HCT116 (cell line): Measurements from ENCODE around the gene PPM1F. TPM values are rescaled to one million over a fixed set of nuclear protein-coding genes. Genes with fewer than 3 reads are reported as not detected.

Source experiments
- ATAC-seq: fragments of 200-7000 bp; cut with Tn5 transposase; 2 replicates; pipeline ENCODE4 v1.9.1; 2020; ENCODE audit warnings: mild to moderate bottlenecking, moderate library complexity
- BruUV-seq: library from RNA; stranded (reverse); fragments of 400-500 nt; replicated peaks from 2 replicates; lab custom pipeline; 2021; lab: Mats Ljungman, UMichigan
- CTCF ChIA-PET: fragments of 300-600 bp; sonication (Branson Sonifier 250); formaldehyde crosslinking; loops from one replicate; lab custom pipeline; 2021; ENCODE audit warnings: antibody characterized with exemption; lab: Charles Lee
- POLR2A ChIA-PET: fragments of 300-600, 350-600 bp; sonication (Branson Sonifier 250); formaldehyde crosslinking; loops from one replicate; lab custom pipeline; 2021; ENCODE audit warnings: antibody characterized with exemption; lab: Charles Lee
- RAD21 ChIA-PET, 2 experiments: fragments of 300-600 bp; sonication (Branson Sonifier 250); formaldehyde crosslinking; loops; one replicate each; lab custom pipeline; 2023; ENCODE audit warnings: low total read pairs in 2 of 2; ENCODE audit not compliant: uncharacterized antibody in 2 of 2, unreplicated experiment in 2 of 2, low non-redundant PET in 1 of 2; lab: Charles Lee
- DNase-seq: peaks from one replicate; pipeline ENCODE4 v3.0.0-alpha.2; 2010; ENCODE audit warnings: low read depth, low spot score
- H2AFZ ChIP-seq: fragments of 200-600 bp; shearing (Covaris generic), sonication (generic); 2 replicates; pipeline ENCODE4 v1.6.1; 2017; ENCODE audit warnings: low read depth, mixed run types, mixed read lengths, antibody characterized with exemption, low read length; ENCODE audit not compliant: poor library complexity, severe bottlenecking
- H3K27ac ChIP-seq: 2 replicates; pipeline ENCODE4 v1.5.1; 2012; ENCODE audit warnings: low read depth, low read length
- H3K27me3 ChIP-seq: fragments of 200-600 bp; sonication (generic); 2 replicates; pipeline ENCODE4 v1.6.1; 2016; ENCODE audit warnings: mixed run types, low read length, mixed read lengths; ENCODE audit not compliant: insufficient read depth
- H3K36me3 ChIP-seq, 2 experiments: fragments of 200-500 bp in 1 of 2; fragments of 200-600 bp in 1 of 2; sonication (Bioruptor generic) in 1 of 2; sonication (generic) in 1 of 2; 2 replicates each; pipeline versions ENCODE4 v1.5.1 to v1.6.1; 2014 to 2016; ENCODE audit warnings: low read length in 2 of 2, inconsistent platforms in 1 of 2, mixed read lengths in 1 of 2, mixed run types in 1 of 2; ENCODE audit not compliant: insufficient read depth in 2 of 2, control insufficient read depth in 1 of 2
- H3K4me1 ChIP-seq, 2 experiments: fragments of 200-600 bp in 1 of 2; sonication (generic) in 1 of 2; 2 replicates each; pipeline versions ENCODE4 v1.5.1 to v1.6.1; 2012 to 2017; ENCODE audit warnings: low read length in 2 of 2, inconsistent platforms in 1 of 2, mild to moderate bottlenecking in 1 of 2, mixed read lengths in 1 of 2, mixed run types in 1 of 2, moderate library complexity in 1 of 2; ENCODE audit not compliant: insufficient read depth in 2 of 2, control insufficient read depth in 1 of 2
- H3K4me2 ChIP-seq: fragments of 200-600 bp; sonication (generic); 2 replicates; pipeline ENCODE4 v1.6.1; 2017; ENCODE audit warnings: mixed run types, low read length, mixed read lengths
- H3K4me3 ChIP-seq, 2 experiments: fragments of 200-600 bp in 1 of 2; sonication (generic) in 1 of 2; replicated peaks in 1 of 2; 2 replicates each; pipeline ENCODE4 v1.5.1; 2011 to 2016; ENCODE audit warnings: low read length in 2 of 2, control low read depth in 1 of 2, low read depth in 1 of 2, mild to moderate bottlenecking in 1 of 2, mixed read lengths in 1 of 2, mixed run types in 1 of 2
- H3K79me2 ChIP-seq: fragments of 200-600 bp; sonication (generic); 2 replicates; pipeline ENCODE4 v1.6.1; 2017; ENCODE audit warnings: mild to moderate bottlenecking, mixed run types, low read length, moderate library complexity, mixed read lengths; ENCODE audit not compliant: insufficient read depth
- H3K9ac ChIP-seq: fragments of 200-600 bp; sonication (generic); 2 replicates; pipeline ENCODE4 v1.6.1; 2016; ENCODE audit warnings: low read length, mixed read lengths
- H3K9me2 ChIP-seq: fragments of 200-600 bp; sonication (generic), shearing (Covaris generic); 2 replicates; pipeline ENCODE4 v1.6.1; 2017; ENCODE audit warnings: mixed run types, mild to moderate bottlenecking, moderate library complexity; ENCODE audit not compliant: insufficient read depth
- H3K9me3 ChIP-seq, 2 experiments: fragments of 200-500 bp in 1 of 2; fragments of 200-600 bp in 1 of 2; sonication (Bioruptor generic) in 1 of 2; sonication (generic) in 1 of 2; 2 replicates each; pipeline ENCODE4 v1.6.1; 2014 to 2017; ENCODE audit warnings: low read length in 2 of 2, mixed read lengths in 2 of 2, inconsistent platforms in 1 of 2, low read depth in 1 of 2, mild to moderate bottlenecking in 1 of 2, mixed run types in 1 of 2, moderate library complexity in 1 of 2; ENCODE audit not compliant: control insufficient read depth in 1 of 2, insufficient read depth in 1 of 2
- H4K20me1 ChIP-seq: fragments of 200-600 bp; sonication (generic), shearing (Covaris generic); 2 replicates; pipeline ENCODE4 v1.6.1; 2017; ENCODE audit warnings: mixed run types, mild to moderate bottlenecking, moderate library complexity; ENCODE audit not compliant: insufficient read depth
- CEBPB ChIP-seq: IDR thresholded peaks from 2 replicates; pipeline ENCODE4 v1.6.1; 2012; ENCODE audit warnings: low read depth
- EGR1 ChIP-seq: IDR thresholded peaks from 2 replicates; pipeline ENCODE4 v1.6.1; 2012; ENCODE audit warnings: low read depth
- FOSL1 ChIP-seq: IDR thresholded peaks from 2 replicates; pipeline ENCODE4 v1.6.1; 2012; ENCODE audit warnings: low read depth
- POLR2A ChIP-seq: IDR thresholded peaks from 2 replicates; pipeline ENCODE4 v1.7.0; 2011; ENCODE audit warnings: borderline replicate concordance; ENCODE audit not compliant: insufficient read depth, insufficient read length; ENCODE audit errors: extremely low read depth
- SP1 ChIP-seq: IDR thresholded peaks from 2 replicates; pipeline ENCODE4 v1.6.1; 2012; ENCODE audit warnings: low read depth
- TCF7L2 ChIP-seq: IDR thresholded peaks from 2 replicates; pipeline ENCODE4 v1.7.0; 2011; ENCODE audit warnings: borderline replicate concordance, inconsistent platforms; ENCODE audit not compliant: insufficient read depth, insufficient read length; ENCODE audit errors: extremely low read depth
- ZNF274 ChIP-seq: fragments of 200-500 bp; sonication (Bioruptor generic); IDR thresholded peaks from 2 replicates; pipeline ENCODE4 v1.6.1; 2014; ENCODE audit warnings: mild to moderate bottlenecking, low read depth, low read length, inconsistent platforms
- intact Hi-C: fragments of 100-400 bp; cut with micrococcal nuclease; formaldehyde crosslinking; loops from 2 replicates; pipeline ENCODE4 v1.10.0; 2022
- total RNA-seq: library from RNA; stranded (reverse); gene quantifications from one replicate; pipeline ENCODE4 v1.2.1, GENCODE V29; 2021; ENCODE audit not compliant: unreplicated experiment
- TF ChIP-seq, protein P1 (sequence below), 3 experiments: fragments of 200-600 bp in 1 of 3; sonication (generic) in 1 of 3; IDR thresholded peaks in 2 of 3; conservative IDR thresholded peaks in 1 of 3; 2 replicates each; pipeline ENCODE4 v1.5.1; 2012 to 2017; ENCODE audit warnings: low read depth in 2 of 3, low read length in 2 of 3, antibody characterized with exemption in 1 of 3, borderline replicate concordance in 1 of 3, control low read depth in 1 of 3, mild to moderate bottlenecking in 1 of 3, mixed read lengths in 1 of 3, mixed run types in 1 of 3, moderate library complexity in 1 of 3; ENCODE audit not compliant: insufficient read depth in 1 of 3
- TF ChIP-seq, protein P2 (sequence below): IDR thresholded peaks from 2 replicates; pipeline ENCODE4 v1.6.1; 2012
- TF ChIP-seq, protein P3 (sequence below): IDR thresholded peaks from 2 replicates; pipeline ENCODE4 v1.6.1; 2011; ENCODE audit warnings: mild to moderate bottlenecking, low read length, moderate library complexity; ENCODE audit not compliant: insufficient replicate concordance; ENCODE audit errors: extremely low read depth

PPM1F gene
- total RNA-seq, 1 experiment from 2014 or later: 27.3 TPM

DNA sequence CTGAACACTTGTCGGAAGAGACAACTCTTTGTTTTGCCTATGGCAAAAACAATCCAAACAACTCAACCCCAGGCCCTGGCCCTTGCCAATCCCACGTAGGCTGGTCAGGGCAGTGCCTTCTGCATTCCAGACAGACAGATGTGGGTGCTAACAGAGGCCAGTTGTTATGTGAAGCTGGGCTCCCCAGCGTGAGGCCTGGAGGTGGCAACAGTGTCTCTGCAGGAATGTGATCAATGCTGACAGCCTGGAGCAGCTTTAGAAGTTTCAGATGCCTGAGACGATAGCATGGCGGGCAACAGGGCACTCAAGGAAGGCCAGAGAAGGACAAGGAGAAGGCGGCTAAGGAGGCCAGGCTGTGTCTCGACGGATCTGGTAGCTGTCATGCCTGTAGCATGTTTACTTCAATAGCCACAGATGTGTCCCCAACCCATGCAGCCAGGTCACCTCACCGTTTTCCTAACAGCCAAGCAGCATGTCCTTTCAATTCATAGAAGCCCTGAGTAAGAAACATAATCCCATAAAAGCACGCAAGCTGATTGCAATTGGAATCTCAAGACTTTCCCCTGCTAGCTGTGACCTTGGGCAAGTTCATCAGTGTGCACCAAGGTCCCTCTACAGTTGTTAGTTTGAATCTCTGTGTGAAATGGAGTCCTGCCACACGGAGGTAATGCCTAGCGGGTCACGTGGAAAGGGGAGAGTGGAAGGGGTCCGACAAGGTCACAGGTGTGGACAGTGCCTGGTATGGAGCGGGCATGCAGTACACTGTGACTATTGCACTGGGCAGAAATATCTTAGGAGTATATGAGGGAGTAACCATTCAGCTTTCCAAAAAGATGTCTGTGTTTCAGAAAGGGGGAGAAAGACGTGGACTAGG, 14.2 kb upstream of the PPM1F start:
- Histone ChIP-seq H3K4me2 (no peak overlapping the region), H3K9me3 (no peaks in the 10 kb centered on the region), H3K79me2 (no peaks in the 10 kb centered on the region), H3K9me2 (no peaks in the 10 kb centered on the region), H3K27me3 (no peaks in the 10 kb centered on the region), H3K4me3 (no peak overlapping the region), H3K27ac (no peak overlapping the region), H3K36me3 (peaks cover 48 to 57% of the 10 kb centered on the region in 2 experiments), H3K9ac (no peak overlapping the region), H4K20me1 (no peaks in the 10 kb centered on the region), H3K4me1 (peaks cover 0 to 5% of the 10 kb centered on the region in 2 experiments; a peak in 3 of 4 replicates), H2AFZ (no peak overlapping the region)
- POLR2A ChIA-PET: no interaction called here
- BruUV-seq: no TSS peak
- TF ChIP-seq POLR2A: no peak
- TF ChIP-seq, protein P1, sequence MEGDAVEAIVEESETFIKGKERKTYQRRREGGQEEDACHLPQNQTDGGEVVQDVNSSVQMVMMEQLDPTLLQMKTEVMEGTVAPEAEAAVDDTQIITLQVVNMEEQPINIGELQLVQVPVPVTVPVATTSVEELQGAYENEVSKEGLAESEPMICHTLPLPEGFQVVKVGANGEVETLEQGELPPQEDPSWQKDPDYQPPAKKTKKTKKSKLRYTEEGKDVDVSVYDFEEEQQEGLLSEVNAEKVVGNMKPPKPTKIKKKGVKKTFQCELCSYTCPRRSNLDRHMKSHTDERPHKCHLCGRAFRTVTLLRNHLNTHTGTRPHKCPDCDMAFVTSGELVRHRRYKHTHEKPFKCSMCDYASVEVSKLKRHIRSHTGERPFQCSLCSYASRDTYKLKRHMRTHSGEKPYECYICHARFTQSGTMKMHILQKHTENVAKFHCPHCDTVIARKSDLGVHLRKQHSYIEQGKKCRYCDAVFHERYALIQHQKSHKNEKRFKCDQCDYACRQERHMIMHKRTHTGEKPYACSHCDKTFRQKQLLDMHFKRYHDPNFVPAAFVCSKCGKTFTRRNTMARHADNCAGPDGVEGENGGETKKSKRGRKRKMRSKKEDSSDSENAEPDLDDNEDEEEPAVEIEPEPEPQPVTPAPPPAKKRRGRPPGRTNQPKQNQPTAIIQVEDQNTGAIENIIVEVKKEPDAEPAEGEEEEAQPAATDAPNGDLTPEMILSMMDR (IDR thresholded peaks at IDR 0.05 in 2 of 3, conservative IDR thresholded peaks at IDR 0.05 in 1 of 3; ENCODE audit: borderline replicate concordance in 1 of 3, insufficient read depth in 1 of 3, low read depth in 2 of 3, low read length in 2 of 3): no peak
- TF ChIP-seq, protein P2, sequence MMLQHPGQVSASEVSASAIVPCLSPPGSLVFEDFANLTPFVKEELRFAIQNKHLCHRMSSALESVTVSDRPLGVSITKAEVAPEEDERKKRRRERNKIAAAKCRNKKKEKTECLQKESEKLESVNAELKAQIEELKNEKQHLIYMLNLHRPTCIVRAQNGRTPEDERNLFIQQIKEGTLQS: no peak
- intact Hi-C loops: no loop called here
- ATAC-seq (no peak), DNase-seq (no peak)
- CTCF ChIA-PET: no interaction called here
- RAD21 ChIA-PET: no interaction called here

DNA sequence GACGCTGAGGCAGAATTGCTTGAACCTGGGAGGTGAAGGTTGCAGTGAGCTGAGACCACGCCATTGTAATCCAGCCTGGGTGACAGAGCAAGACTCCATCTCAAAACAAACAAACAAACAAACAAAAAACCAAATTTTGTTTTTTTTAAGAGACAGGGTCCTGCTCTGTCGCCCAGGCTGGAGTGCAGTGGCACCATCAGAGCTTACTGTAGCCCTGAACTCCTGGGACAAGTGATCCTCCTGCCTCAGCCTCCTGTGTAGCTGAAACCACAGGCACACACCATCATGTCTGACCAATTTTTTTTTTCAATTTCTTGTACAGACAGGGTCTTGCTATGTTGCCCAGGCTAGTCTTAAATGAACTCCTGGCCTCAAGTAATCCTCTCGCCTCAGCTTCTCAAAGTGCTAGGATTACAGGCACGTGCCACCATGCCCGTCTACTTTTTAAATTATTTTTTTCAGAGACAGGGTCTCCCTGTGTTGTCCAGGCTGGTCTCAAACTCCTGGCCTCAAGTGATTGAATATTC, 13.2 kb upstream of the PPM1F start:
- intact Hi-C loops: no loop called here
- ATAC-seq (no peak), DNase-seq (no peak)
- H3K9me3 ChIP-seq: no peaks in the 10 kb centered on the region
- POLR2A ChIA-PET: no interaction called here
- RAD21 ChIA-PET: no interaction called here
- H3K4me2 ChIP-seq: no peak overlapping the region
- no peak overlapping the region for H2AFZ ChIP-seq
- H3K9me2 ChIP-seq: no peaks in the 10 kb centered on the region
- H3K4me3 ChIP-seq: no peak overlapping the region
- no peaks in the 10 kb centered on the region for H3K79me2 ChIP-seq
- H3K36me3 ChIP-seq: peaks cover 44 to 49% of the 10 kb centered on the region in 2 experiments
- CTCF ChIA-PET: interaction anchor here (1.9 kb wide), 1 partner anchor 13 kb away, joined by 7 read pairs; the partner anchor contains the start of gene PPM1F
- no peak overlapping the region for H3K9ac ChIP-seq
- BruUV-seq: no TSS peak
- H3K27me3 ChIP-seq: no peaks in the 10 kb centered on the region
- peaks cover 0 to 9% of the 10 kb centered on the region in 2 experiments; a peak in 3 of 4 replicates for H3K4me1 ChIP-seq
- H3K27ac ChIP-seq: no peak overlapping the region
- H4K20me1 ChIP-seq: no peaks in the 10 kb centered on the region
- TF ChIP-seq, protein P3, sequence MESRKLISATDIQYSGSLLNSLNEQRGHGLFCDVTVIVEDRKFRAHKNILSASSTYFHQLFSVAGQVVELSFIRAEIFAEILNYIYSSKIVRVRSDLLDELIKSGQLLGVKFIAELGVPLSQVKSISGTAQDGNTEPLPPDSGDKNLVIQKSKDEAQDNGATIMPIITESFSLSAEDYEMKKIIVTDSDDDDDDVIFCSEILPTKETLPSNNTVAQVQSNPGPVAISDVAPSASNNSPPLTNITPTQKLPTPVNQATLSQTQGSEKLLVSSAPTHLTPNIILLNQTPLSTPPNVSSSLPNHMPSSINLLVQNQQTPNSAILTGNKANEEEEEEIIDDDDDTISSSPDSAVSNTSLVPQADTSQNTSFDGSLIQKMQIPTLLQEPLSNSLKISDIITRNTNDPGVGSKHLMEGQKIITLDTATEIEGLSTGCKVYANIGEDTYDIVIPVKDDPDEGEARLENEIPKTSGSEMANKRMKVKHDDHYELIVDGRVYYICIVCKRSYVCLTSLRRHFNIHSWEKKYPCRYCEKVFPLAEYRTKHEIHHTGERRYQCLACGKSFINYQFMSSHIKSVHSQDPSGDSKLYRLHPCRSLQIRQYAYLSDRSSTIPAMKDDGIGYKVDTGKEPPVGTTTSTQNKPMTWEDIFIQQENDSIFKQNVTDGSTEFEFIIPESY: no peak
- TF ChIP-seq EGR1: no peak
- TF ChIP-seq TCF7L2: no peak
- TF ChIP-seq SP1: no peak
- TF ChIP-seq CEBPB: no peak
- TF ChIP-seq, protein P1 (IDR thresholded peaks at IDR 0.05 in 2 of 3, conservative IDR thresholded peaks at IDR 0.05 in 1 of 3; ENCODE audit: borderline replicate concordance in 1 of 3, insufficient read depth in 1 of 3, low read depth in 2 of 3, low read length in 2 of 3): no peak
- no peak for TF ChIP-seq FOSL1
- no peak for TF ChIP-seq ZNF274
